Measurements from ENCODE around the gene ALCAM. TPM values are rescaled to one million over a fixed set of nuclear protein-coding genes. Genes with fewer than 3 reads are reported as not detected.

The ALCAM gene
- total and polyA plus RNA-seq, 2 of the 8 experiments (the other 6 are each of a cell fraction or from before 2014, with no cell fraction given) = 10.8 to 33.0 TPM

- no peak overlapping the region for H2BK5ac ChIP-seq (ENCODE audit: low read depth, low read length)
- TF ChIP-seq CHD2 (IDR thresholded peaks at IDR 0.05; ENCODE audit: low read length) = no peak
- no peak for TF ChIP-seq BACH1 (IDR thresholded peaks at IDR 0.05; ENCODE audit: low read length)
- TF ChIP-seq ZNF274 (IDR thresholded peaks at IDR 0.05; ENCODE audit: borderline replicate concordance, extremely low read depth, low read length) = no peak
- TF ChIP-seq YY1 (IDR thresholded peaks at IDR 0.05; ENCODE audit: low read depth, low read length) = no peak
- no peak for TF ChIP-seq POLR2A (IDR thresholded peaks at IDR 0.05; ENCODE audit: control extremely low read depth in 1 of 2, low read depth in 2 of 2, low read length in 2 of 2)
- TF ChIP-seq KDM1A (IDR thresholded peaks at IDR 0.05; ENCODE audit: borderline replicate concordance, low read length) = no peak
- no peak for TF ChIP-seq TBP (IDR thresholded peaks at IDR 0.05; ENCODE audit: low read depth, low read length)
- TF ChIP-seq SP4 (IDR thresholded peaks at IDR 0.05; ENCODE audit: low read length) = no peak
- no peak for TF ChIP-seq CTCF (IDR thresholded peaks at IDR 0.05; ENCODE audit: control extremely low read depth in 1 of 3, insufficient read depth in 1 of 3, low read depth in 1 of 3, low read length in 3 of 3)
- TF ChIP-seq POLR2AphosphoS5 (IDR thresholded peaks at IDR 0.05; ENCODE audit: low read depth, low read length) = no peak
- no peak for TF ChIP-seq JUN (IDR thresholded peaks at IDR 0.05; ENCODE audit: low read depth, low read length)
- no peak overlapping the region for H3K4ac ChIP-seq (replicated peaks; ENCODE audit: insufficient read length, low read depth, low read length)
- no peak overlapping the region for H4K8ac ChIP-seq (ENCODE audit: extremely low read depth, insufficient read depth, low read length)
- H3K56ac ChIP-seq (replicated peaks; ENCODE audit: insufficient read length, low read depth, low read length) = no peak overlapping the region
- no peak overlapping the region for H2BK12ac ChIP-seq (ENCODE audit: low read depth, low read length)
- H3K4me1 ChIP-seq (replicated peaks in 1 of 4; ENCODE audit: control insufficient read depth in 3 of 4, insufficient read depth in 4 of 4, low read length in 3 of 4) = 0 out of 7 replicates have a peak, but pooled peaks cover 0 to 2% (median 0%) of the 10 kb centered on the region in 4 experiments
- no peak overlapping the region for H2AFZ ChIP-seq (ENCODE audit: low read length)
- no peaks in the 10 kb centered on the region for H4K20me1 ChIP-seq (replicated peaks in 1 of 2; ENCODE audit: control insufficient read depth in 1 of 2, insufficient read depth in 2 of 2, low read length in 2 of 2)
- no peak for DNase-seq (ENCODE audit: low read depth in 1 of 2, low spot score in 2 of 2)
- no peak overlapping the region for H3K27ac ChIP-seq (ENCODE audit: low read depth, low read length)
- H3K14ac ChIP-seq (ENCODE audit: insufficient read length) = no peak overlapping the region
- no peak overlapping the region for H3K4me2 ChIP-seq (ENCODE audit: insufficient read depth in 1 of 2, low read depth in 2 of 2, low read length in 2 of 2)
- no peak overlapping the region for H2BK120ac ChIP-seq (replicated peaks; ENCODE audit: low read depth, low read length)
- no peak overlapping the region for H3K18ac ChIP-seq (ENCODE audit: extremely low read depth, low read length)
- H3K27me3 ChIP-seq (replicated peaks in 1 of 4; ENCODE audit: control insufficient read depth in 3 of 4, extremely low read depth in 1 of 4, insufficient read depth in 3 of 4, low read length in 3 of 4) = no peaks in the 10 kb centered on the region
- CTCF ChIA-PET (ENCODE audit: partially characterized antibody) = no interaction called here
- H2BK20ac ChIP-seq (ENCODE audit: low read length) = no peak overlapping the region
- H2BK15ac ChIP-seq (ENCODE audit: low read length) = no peak overlapping the region
- H3K79me1 ChIP-seq (ENCODE audit: low read depth, low read length) = no peaks in the 10 kb centered on the region; the same call in 1 of the 2 replicates
- WGBS, 2 experiments (ENCODE audit: extremely low coverage in 1 of 2, insufficient coverage in 1 of 2, insufficient read length in 1 of 2, insufficient replicate concordance in 2 of 2, low coverage in 1 of 2, low lambda C conversion rate in 2 of 2, missing lambda C conversion rate in 1 of 2) = 80% methylated on average over 2 of the region's 2 CpGs; no CpG with 5 or more reads in 1 of the 2 experiments
- 0 out of 4 replicates have a peak, but pooled peaks cover 0 to 3% of the 10 kb centered on the region in 2 experiments for H3K79me2 ChIP-seq (ENCODE audit: control insufficient read depth in 1 of 2, insufficient read depth in 2 of 2, low read length in 2 of 2)
- no peak overlapping the region for H4K91ac ChIP-seq (replicated peaks; ENCODE audit: insufficient read length, low read length)
- POLR2A ChIA-PET (ENCODE audit: partially characterized antibody) = no interaction called here
- peaks cover 0 to 6% (median 2%) of the 10 kb centered on the region in 4 experiments; a peak in 3 of 8 replicates for H3K36me3 ChIP-seq (ENCODE audit: control insufficient read depth in 2 of 4, insufficient read depth in 4 of 4, low read length in 3 of 4)
- no peak overlapping the region for H3K9ac ChIP-seq (replicated peaks in 1 of 4; ENCODE audit: extremely low read depth in 1 of 4, low read depth in 3 of 4, low read length in 3 of 4)
- H3K23ac ChIP-seq (ENCODE audit: insufficient read length) = no peak overlapping the region
- no peaks in the 10 kb centered on the region for H3K9me3 ChIP-seq (ENCODE audit: insufficient read depth in 2 of 2, low read depth in 1 of 2, low read length in 1 of 2)
- no peak overlapping the region for H3K4me3 ChIP-seq (ENCODE audit: extremely low read depth in 1 of 4, insufficient read depth in 2 of 4, low read depth in 3 of 4, low read length in 4 of 4)
- no peak for FAIRE-seq
- no peak overlapping the region for H2AK5ac ChIP-seq (ENCODE audit: low read depth, low read length)
- no peak overlapping the region for H4K5ac ChIP-seq (ENCODE audit: insufficient read length, low read depth, low read length)
- no peaks in the 10 kb centered on the region for H3K23me2 ChIP-seq (ENCODE audit: low read depth, low read length)
Measured at GRCh38 chr3:105521770-105522169, 155.1 kb downstream of the ALCAM start.

Data from H1 (cell line).